SH-SY5Y (cell line): ENCODE measurements around the gene ENTR1.

Experiments used
- GATA2 ChIP-seq: IDR thresholded peaks from 2 replicates; pipeline ENCODE4 v1.6.1; 2011; ENCODE audit warnings: mild to moderate bottlenecking, low read depth, low read length
- GATA3 ChIP-seq: IDR thresholded peaks from 2 replicates; pipeline ENCODE4 v1.6.1; 2011; ENCODE audit warnings: low read depth, mild to moderate bottlenecking, low read length, moderate library complexity

DNA sequence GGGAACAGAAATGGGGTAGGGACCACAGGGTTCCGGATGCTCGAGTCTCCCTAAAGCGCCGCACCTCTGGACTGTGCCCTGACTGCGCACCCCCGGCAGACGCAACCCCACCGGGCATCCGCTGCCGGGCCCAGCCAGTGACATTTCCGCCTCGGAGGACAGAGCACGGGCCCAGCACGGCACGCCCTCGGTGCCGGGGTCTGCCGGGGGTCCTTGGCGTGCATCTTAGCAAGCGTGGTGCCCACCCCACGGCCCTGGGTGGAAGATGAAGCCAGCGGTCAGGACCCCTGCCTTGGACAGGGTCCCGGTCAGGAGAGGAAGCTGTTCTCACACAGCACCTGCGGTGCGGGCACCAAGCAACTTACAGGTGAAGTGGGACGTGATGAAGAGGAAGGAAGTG is 22.2 kb upstream of the ENTR1 start:
- no peak for TF ChIP-seq GATA2
- TF ChIP-seq GATA3, result no peak
